GM19324 (cell line): ENCODE measurements around the gene SMG6.

Experiments used
- ATAC-seq: cut with Tn5 transposase; IDR thresholded peaks from one replicate; pipeline ENCODE4 v1.9.1; 2021; ENCODE audit warnings: mild to moderate bottlenecking, moderate library complexity; ENCODE audit not compliant: unreplicated experiment, low FRiP score

SMG6 gene

DNA sequence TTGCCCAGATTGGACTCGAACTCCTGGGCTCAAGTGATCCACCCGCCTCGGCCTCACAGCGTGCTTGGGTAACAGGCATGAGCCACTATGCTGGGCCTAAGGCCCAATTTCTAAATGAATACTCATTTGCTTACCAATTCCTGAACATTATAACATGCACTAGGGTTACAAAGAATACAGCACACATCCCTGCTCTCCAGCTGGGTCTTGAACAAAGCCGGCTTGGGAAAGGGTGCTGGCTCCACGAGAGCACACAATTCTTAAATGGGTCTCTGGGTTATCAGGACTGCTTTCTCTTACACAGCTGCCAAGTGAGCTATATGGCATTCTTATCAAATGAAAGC lies 190.3 kb downstream of the SMG6 start:
- no peak for ATAC-seq

DNA sequence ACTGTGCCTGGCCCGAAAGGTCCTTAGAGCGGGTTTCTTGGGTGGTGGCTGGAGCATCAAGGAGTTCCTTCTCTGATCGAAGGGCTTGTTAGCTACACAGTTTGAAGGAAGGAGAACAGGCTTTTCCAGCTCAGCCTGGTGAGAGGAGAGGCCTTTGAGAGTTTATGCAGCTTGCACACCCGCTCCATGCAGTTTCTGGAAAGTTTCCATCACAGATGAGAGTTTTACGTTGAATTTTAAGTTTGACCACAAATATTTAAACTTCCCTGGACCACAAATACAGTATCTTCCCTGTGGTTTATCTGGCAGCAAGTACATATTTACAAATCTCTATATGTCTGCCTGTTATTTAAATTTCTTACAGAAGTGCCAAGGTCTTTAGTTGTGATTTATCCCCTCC lies 191.9 kb downstream of the SMG6 start:
- no peak for ATAC-seq

DNA sequence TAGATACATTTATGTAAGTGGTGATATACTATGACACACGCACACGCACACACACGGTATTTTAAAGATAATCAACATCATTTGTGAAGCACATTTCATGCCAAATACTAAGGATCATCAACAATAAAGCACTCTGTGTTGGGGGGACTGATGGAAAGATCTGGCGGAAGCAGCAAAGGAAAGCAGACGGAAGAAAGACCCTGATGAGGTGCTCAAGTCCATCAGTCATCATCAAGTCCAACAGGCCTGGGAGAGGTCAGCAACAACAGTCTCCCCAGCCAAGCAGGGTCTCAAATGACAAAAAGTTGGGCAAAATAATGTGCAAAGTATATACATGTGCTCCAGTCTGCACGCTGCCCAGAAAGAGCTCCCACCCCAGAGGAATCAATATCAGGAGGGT lies 193.1 kb downstream of the SMG6 start:
- ATAC-seq = no peak

DNA sequence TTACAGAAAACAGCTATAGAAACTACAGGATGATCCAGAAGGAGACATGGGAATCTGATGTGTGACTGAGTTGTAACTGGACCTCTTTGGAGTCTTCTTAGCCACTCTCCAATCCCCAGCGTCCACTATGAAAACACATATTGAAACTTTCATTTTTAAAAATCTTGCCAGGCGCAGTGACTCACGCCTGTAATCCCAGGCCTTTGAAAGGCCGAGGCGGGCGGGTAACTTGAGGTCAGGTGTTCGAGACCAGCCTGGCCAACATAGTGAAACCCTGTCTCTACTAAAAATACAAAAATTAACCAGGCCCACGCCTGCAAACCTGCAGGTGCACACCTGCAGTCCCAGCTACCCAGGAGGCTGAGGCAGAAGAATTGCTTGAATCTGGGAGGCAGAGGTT lies 195.4 kb downstream of the SMG6 start:
- no peak for ATAC-seq

DNA sequence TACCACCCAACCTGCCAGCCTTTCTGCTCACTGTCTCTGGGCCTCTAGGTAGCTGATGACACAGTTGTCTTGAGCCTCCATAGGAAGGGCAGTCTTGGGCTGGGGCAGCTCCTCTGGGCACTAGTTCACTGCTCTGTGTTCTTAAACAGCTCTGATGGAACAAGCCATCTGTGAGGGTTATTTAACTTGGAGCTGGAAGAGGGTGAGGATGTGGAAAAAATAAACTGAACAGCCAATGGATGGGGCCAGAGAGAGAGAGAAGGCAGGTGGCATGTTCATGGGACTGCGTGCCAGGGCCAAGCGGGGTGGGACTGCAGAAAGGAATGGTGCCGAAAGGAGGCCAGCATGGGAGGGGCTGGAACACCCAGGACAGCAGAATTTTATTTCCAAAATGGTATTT lies 196.1 kb downstream of the SMG6 start:
- no peak for ATAC-seq

DNA sequence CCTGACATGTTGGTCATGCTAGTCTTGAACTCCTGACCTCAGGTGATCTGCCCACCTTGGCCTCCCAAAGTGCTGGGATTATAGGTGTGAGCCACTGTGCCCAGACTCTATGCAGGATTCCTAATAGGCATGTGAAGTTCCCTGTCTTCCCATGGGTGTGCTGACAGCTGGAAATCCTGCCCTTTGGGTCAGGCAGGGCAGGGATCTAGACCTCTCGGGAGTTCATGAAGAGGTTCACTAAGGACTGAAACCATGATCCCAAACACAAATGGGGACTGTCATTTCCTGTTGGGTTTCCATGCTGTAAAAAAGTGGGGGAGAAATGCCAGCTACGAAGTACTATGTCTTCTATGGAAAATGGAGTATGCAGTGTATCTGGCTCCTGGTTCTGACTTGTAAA lies 196.5 kb downstream of the SMG6 start:
- ATAC-seq = no peak

DNA sequence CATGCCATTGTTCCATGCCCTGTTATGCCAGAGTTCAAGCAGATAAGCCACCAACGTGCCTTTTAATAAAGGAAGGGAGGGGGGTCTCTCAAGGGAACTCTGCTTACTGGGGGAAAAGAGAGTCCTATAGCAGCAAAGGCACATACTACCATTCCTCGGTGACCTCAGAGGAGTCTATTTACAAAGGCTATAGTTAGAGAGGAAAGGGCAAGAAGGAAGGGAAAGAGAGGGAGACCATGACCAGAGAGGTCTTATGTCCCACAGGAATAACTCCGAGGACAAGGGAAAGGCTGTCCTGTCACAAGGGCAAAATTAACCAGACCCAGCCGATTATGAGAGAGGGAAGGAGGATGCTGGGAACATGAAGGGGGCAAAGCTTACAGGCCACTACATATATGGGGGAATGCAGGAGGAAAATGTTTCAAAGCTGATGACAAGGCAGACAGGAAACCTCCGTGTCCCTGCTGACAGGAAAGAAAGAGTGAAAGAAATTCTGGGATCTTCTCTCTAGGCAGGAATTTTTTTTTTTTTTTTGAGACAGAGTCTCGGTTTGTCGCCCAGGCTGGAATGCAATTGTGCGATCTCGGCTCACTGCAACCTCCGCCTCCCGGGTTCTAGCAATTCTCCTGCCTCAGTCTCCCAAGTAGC lies 197.2 kb downstream of the SMG6 start:
- no peak for ATAC-seq

DNA sequence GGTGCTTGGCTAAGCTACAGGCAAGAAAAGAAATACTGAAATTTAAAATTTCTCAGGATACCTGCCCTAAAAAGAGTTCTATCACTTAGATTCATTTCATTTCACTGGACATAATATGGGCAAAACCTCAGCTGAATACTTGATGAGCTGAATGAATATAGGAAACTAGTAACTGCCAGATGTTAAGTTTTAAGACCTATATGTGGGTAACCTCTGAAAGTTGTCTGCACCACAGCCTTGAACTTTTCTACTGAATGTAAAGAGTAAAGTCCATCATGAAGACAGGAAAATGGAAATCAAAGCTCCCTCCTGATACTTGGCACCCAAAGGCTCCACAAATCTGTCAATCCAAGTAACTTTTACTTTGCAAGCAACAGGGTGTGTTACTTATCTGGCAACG lies 197.9 kb downstream of the SMG6 start:
- no peak for ATAC-seq

DNA sequence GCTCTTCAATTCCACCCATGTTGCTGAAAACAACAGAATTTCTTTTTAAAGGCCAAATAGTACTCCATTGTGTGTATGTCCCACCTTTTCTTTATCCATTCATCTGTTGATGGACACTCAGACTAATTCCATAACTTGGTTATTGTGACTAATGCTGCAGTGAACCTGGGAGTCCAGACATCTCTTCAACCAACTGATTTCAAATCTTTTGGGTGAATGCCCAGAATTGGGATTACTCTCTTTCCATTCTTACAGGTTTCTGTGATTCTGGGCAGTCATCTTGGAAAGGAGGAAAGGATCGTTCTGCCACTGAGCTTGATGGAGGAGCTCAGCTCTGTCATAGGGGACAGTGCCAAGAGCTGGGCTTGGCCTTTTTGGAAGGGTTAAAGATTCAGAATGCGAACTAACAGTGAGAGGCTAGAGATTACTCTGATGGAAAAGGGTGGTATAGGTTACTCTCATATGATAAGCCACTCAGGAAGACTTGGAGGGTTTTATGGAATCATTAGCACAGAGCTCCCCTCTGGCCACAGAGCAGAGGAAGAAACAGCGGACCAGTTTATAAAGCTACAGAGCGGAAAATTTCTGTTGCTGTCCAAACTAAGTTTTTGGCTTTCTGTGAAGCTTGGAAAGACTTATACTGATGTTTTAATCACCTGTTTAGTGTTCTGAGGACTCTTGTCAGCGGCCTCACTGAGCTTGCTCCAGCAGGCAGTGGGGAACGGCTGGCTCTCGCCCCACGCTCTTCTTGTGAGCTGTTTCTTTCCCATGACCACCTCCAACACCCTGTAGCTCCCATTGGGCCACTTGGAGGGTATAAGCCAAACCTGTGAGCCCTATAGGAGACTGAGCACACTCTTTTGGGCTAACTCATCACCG lies 200.4 kb downstream of the SMG6 start:
- ATAC-seq = no peak

DNA sequence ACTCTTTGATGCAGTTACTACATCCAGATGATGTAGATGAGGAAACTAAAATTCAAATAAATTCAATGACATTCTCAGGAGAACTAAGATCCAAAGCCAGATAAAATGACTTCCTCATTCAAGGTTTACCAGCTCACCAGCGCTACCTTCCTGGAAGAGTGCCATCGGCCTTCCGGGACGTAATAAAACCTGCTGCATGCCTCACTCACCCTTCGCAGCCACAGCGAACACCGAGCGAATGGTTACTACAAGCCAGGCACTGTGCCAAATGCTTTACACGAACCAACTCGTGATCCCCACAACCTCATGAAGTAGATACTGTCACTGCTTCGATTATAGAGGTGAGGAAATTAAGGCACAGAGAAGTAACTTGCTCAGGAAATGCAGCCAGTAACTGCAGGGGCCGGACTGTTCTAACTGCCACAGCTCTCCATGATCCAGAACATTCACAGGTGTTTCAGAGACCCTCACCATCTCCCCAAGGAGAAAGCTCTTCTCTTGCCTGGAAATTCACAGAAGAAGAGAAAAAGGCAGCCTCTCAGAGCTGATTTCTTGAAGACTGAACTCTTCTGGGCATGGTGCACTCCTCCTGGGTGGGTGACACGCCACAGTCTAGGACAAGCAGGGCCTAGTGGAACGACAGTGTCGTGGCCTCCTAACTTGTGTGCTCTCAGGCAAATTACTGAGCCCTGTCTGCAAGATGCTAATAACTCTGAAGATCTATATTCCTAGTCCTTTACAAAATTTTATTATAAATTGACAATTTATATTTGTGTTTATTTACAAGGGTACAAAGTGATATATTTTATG lies 201.9 kb downstream of the SMG6 start:
- ATAC-seq = no peak

DNA sequence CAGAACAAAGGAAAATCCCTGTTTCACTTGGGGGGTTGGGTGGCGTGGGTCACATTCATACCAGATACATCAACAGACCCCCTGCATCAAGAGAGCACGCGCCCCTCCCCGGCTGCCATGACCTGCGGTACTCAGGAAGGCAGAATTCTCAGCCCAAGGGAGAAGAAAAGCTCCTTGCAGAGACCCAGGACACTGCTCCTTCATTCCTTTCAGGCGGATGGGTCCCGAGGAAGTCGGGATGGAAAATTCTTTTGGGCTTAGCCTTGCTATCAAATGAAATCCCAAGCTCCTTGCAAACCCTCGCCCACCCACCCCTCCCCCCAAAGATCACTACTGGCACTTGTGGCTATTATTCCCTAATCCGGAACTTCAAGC lies 208.1 kb downstream of the SMG6 start:
- no peak for ATAC-seq

DNA sequence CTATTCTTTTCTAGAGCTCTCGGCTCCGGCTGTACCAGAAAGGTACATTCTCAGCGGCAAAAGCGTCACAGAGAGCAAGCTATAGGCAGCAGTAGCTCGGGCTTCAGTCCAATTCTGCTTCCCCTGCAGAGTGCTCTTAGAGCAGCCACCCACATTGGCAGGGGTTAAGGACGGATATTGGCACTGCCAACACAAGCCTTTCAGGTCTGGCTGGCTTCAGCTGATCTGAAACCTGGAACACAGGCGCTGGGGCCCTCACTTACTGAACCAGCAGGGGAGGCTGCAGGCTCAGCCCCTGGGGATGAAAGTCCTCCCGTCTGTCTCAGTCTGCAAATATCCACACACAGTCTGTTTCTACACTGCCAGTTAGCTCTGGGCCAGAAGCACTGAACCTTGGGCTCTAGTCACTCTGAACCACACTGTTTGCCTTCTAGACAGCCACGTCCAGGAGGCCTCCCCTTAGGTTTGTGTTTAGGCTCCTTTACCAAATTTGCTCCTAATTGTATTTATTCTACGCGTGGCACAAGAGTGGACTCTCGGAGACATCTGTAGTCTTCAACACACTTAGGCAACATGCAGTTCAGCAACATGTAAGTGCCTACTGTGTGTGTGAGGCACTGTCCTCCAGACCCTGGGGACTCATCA lies 208.6 kb downstream of the SMG6 start:
- no peak for ATAC-seq

DNA sequence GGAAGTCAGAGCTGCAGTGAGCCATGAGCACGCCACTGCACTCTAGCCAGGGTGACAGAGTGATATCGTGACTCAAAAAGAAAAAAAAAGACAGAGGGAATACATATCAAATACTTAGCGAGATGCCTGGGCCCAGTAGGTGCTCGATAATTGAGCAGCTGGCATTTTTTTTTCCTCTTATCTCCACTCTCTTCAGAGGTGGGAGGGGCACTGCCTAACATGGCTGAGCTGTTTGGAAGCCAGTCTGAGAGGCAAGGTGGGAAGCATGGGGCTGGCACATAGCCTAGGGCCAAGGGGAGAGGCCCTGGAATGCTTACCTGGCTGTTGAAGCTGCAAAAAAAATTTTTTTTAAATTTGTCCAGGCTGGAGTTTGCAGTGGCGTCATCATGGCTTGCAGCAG lies 210.2 kb downstream of the SMG6 start:
- ATAC-seq = no peak

DNA sequence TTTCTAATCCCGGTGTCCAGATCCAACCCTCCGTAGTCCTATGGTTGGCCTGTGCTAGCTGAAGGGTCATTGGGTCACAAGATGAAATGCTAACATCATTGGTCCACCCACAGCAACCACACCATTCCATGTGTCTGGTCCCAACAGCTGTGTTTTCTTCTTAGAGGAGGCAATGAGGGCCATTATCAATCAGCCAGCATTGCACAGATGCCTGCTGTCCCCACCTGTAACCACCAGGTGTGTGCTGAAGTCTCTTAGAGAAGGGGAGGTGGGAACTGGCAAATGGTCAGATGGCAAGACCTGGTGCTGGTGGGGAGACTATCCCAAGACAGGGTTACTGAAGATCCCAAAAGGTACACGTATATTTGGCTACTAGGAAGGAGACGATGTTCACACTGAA lies 211.3 kb downstream of the SMG6 start:
- ATAC-seq = no peak

DNA sequence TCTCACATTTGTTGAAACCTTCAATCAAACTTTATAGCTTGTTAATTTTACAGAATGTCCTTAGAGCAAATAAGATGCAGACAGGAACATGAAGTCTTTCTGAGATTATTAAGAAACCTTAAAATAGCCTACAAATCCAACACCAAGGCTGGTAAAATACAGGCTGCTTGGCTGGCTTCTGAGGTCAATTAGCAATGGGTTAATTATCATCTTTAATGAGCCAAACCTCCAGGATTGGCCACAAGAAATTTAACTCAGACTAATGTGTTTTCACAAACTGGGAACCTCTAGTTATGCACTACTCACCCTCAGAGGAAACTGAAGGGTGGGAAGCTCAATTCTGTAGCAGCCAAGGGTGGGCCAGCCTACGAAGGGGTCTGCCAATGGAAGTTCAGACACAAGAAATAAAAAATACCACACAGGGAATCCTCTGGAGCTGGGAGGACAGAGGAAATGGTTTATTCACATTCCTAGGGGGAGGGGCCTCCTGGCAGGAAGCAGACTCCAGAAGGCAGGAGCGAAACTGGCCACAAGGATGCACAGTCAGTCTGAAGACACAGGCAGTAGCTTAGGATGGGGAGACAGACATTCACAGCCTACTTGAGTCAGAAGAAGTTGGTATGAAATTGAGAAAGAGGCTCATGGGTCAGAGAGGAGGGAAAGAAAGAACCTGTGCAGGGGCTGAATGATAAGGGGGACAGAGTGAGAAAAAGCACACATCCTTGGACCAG lies 212.6 kb downstream of the SMG6 start:
- ATAC-seq = no peak

DNA sequence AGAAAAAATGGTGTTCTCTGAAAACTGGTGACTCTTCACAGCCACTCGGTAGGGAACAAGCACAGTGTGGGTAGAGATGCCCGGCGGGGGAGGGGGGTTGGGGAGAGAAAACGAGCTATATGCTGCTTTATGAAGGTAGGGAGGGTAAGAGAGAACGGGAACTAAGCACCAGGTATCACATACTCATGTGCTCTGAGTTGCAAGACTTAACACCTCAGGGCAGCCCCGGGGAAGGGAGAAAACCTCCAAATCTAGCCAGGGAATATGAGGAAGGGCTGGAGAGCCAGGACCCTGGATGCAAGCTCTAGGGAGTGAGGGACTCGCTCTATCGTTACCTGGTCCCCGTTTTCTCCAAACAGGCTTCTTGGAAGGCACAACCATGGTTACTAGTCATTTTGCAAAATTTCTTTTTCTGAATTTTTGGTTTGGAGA lies 213.4 kb downstream of the SMG6 start:
- ATAC-seq = no peak

DNA sequence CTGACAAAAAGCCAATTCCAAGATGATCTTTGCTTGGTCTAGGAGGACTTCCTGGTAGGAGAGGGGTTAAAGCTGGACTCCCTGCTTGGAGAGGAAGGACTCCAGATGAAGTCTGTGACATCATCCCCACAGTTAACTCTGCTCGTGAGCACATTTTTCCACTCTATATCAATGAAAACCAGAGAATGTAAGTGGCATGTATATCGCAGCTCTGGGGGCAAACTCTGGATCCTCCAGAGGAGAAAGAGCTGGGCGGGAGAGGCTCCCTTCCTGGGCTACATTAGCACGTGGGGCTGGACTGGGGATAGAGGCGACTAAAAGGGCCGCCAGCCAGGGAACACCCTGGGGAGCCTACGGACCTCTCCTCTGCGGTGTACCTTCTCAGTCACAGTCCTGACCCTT lies 214.6 kb downstream of the SMG6 start:
- peak; percentile 29 for ATAC-seq

DNA sequence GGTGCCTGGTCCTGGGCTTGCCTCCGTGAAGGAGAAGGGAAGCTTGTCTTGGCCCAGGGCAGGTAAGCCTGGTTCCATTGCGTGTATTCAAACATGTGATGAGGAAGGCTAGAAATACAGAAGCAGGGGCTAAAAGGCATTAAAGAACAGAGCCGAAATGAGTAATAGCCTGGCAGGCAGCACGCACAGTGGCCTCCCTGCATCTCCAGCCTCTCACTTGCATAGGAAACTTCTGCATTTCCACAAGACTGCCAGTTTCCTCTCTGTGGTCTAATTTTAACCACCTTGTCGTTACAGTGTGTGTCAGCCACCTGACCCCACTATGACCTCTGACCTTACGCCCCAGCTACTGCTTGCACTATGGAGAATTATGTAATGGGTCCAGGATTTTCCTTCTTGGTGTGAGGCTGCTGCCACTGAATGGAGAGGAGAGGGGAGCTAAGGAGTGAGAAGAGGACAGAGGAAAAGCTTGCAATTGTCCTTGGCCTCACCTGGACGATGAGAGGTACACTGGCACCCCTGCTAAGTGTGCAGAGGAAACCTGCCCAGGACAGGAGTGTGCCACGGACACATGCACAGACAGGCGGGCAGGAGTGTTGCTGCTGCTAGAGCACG lies 215.9 kb downstream of the SMG6 start:
- ATAC-seq = no peak

DNA sequence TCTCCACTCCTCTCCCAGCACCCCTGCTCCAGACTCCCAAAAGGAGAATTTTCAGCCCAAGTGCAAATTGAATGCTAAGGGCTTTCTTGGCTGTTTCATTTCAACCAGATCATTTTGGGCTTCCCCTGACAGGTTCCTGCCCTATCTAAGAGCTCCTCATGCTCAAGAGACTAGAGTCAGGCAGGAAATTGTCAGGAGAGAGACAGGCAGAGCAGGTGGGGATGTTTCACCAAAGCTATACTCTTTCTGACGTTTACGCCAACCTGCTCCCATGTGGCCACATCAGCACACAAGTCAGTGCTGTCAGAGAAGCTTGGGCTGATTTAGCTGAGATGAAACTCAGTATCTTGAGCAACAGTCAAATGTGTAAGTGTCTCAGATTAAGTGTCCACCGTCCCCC lies 217.3 kb downstream of the SMG6 start:
- ATAC-seq = no peak

DNA sequence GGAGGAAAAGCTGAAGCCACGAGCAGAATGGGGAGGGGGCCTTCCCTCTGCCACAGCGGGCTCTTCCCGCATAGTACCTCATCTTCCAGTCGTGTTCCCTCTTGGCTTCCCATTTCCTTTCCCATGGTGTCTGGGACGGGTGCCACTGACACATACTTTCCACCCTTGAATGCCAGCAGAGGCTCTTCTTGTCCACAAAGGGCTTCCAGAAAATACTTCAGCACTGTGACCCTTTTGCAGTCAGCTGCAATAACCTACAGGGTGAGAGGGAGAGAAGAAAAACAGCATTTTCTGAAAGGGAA lies 218.0 kb downstream of the SMG6 start:
- ATAC-seq = no peak
